CD14-positive monocyte (primary cell): ENCODE measurements around the gene FBXO11. TPM values are rescaled to one million over a fixed set of nuclear protein-coding genes. Genes with fewer than 3 reads are reported as not detected.

Experiments used
- DNase-seq, 3 donors: peaks; one replicate each; pipeline ENCODE4 v3.0.0-alpha.2; 2011 to 2022
- H2AFZ ChIP-seq: 2 replicates; pipeline ENCODE4 v1.6.0; 2012; ENCODE audit warnings: mild to moderate bottlenecking, low read depth, low read length, inconsistent platforms; ENCODE audit not compliant: insufficient read depth, poor library complexity, severe bottlenecking
- H3K27ac ChIP-seq, 2 donors: 1 replicate in 1 of 2; 2 replicates in 1 of 2; pipeline ENCODE4 v1.5.1; 2012 to 2013; ENCODE audit warnings: low read length in 2 of 2, control low read depth in 1 of 2, inconsistent platforms in 1 of 2, low read depth in 1 of 2, mild to moderate bottlenecking in 1 of 2
- H3K27me3 ChIP-seq, 2 donors: one replicate each; pipeline versions ENCODE4 v1.6.0 to v1.6.1; 2011 to 2013; ENCODE audit warnings: low read length in 2 of 2; ENCODE audit not compliant: control insufficient read depth in 2 of 2, insufficient read depth in 2 of 2
- H3K36me3 ChIP-seq, 2 donors: replicated peaks in 1 of 2; 1 replicate in 1 of 2; 2 replicates in 1 of 2; pipeline versions ENCODE4 v1.5.1 to v1.6.1; 2012 to 2013; ENCODE audit warnings: low read length in 2 of 2, control low read depth in 1 of 2, inconsistent platforms in 1 of 2, mild to moderate bottlenecking in 1 of 2; ENCODE audit not compliant: insufficient read depth in 2 of 2, control insufficient read depth in 1 of 2
- H3K4me1 ChIP-seq, 2 donors: 1 replicate in 1 of 2; 2 replicates in 1 of 2; pipeline versions ENCODE4 v1.5.1 to v1.6.1; 2012 to 2013; ENCODE audit warnings: low read length in 2 of 2, control low read depth in 1 of 2, inconsistent platforms in 1 of 2, mild to moderate bottlenecking in 1 of 2, moderate library complexity in 1 of 2; ENCODE audit not compliant: insufficient read depth in 2 of 2, control insufficient read depth in 1 of 2
- H3K4me2 ChIP-seq: replicated peaks from 2 replicates; pipeline ENCODE3; 2012; ENCODE audit warnings: low read length, moderate library complexity, mild to moderate bottlenecking; ENCODE audit not compliant: poor library complexity, severe bottlenecking; ENCODE audit errors: extremely low read depth
- H3K4me3 ChIP-seq, 3 experiments: fragments of 200-600 bp in 1 of 3; sonication (generic) in 1 of 3; replicated peaks in 1 of 3; 1 replicate in 2 of 3; 2 replicates in 1 of 3; pipeline ENCODE4 v1.5.1; 2011 to 2013; ENCODE audit warnings: low read length in 3 of 3, mild to moderate bottlenecking in 3 of 3, control low read depth in 2 of 3, low read depth in 2 of 3, inconsistent platforms in 1 of 3, moderate library complexity in 1 of 3
- H3K79me2 ChIP-seq: 2 replicates; pipeline ENCODE4 v1.6.0; 2012; ENCODE audit warnings: mild to moderate bottlenecking, control low read depth, inconsistent platforms, low read length, moderate library complexity; ENCODE audit not compliant: insufficient read depth
- H3K9ac ChIP-seq: 2 replicates; pipeline ENCODE4 v1.6.0; 2017; ENCODE audit warnings: low read length, mild to moderate bottlenecking; ENCODE audit not compliant: insufficient read depth, poor library complexity, severe bottlenecking
- H3K9me3 ChIP-seq, 2 donors: replicated peaks in 1 of 2; 1 replicate in 1 of 2; 2 replicates in 1 of 2; pipeline versions ENCODE4 v1.5.1 to v1.6.1; 2012 to 2013; ENCODE audit warnings: low read length in 2 of 2, control low read depth in 1 of 2; ENCODE audit not compliant: control insufficient read depth in 1 of 2, insufficient read depth in 1 of 2
- H4K20me1 ChIP-seq: 2 replicates; pipeline ENCODE4 v1.6.0; 2012; ENCODE audit warnings: mild to moderate bottlenecking, low read length, control low read depth, moderate library complexity; ENCODE audit not compliant: insufficient read depth
- H3K27ac Mint-ChIP-seq, 7 donors: one replicate each; pipeline ENCODE4 v1.8.0; 2020; ENCODE audit warnings: mild to moderate bottlenecking in 7 of 7, mixed read lengths in 7 of 7, moderate library complexity in 6 of 7, inconsistent platforms in 2 of 7
- H3K27me3 Mint-ChIP-seq, 3 donors: one replicate each; pipeline ENCODE4 v1.8.0; 2021 to 2022; ENCODE audit warnings: low read depth in 3 of 3, mild to moderate bottlenecking in 3 of 3, mixed read lengths in 3 of 3, moderate library complexity in 3 of 3, inconsistent platforms in 1 of 3
- H3K36me3 Mint-ChIP-seq, 2 donors: one replicate each; pipeline ENCODE4 v1.8.0; 2020; ENCODE audit warnings: mixed read lengths in 2 of 2, inconsistent platforms in 1 of 2, mild to moderate bottlenecking in 1 of 2
- H3K4me1 Mint-ChIP-seq: one replicate; pipeline ENCODE4 v1.8.0; 2020; ENCODE audit warnings: mild to moderate bottlenecking, mixed read lengths
- H3K4me3 Mint-ChIP-seq, 2 donors: one replicate each; pipeline ENCODE4 v1.8.0; 2020; ENCODE audit warnings: mild to moderate bottlenecking in 2 of 2, mixed read lengths in 2 of 2, moderate library complexity in 1 of 2
- H3K9me3 Mint-ChIP-seq, 7 donors: one replicate each; pipeline ENCODE4 v1.8.0; 2020 to 2022; ENCODE audit warnings: mixed read lengths in 7 of 7, mild to moderate bottlenecking in 6 of 7, moderate library complexity in 6 of 7, inconsistent platforms in 2 of 7
- CTCF ChIP-seq: fragments of 200-600 bp; IDR thresholded peaks from one replicate; pipeline ENCODE4 v1.8.0; 2022; ENCODE audit warnings: antibody characterized with exemption, mild to moderate bottlenecking
- WGBS: methylation state at CpG from one replicate; pipeline ENCODE4 v1.1.5; 2013; ENCODE audit warnings: missing lambda C conversion rate; ENCODE audit not compliant: insufficient coverage; 5-methylcytosine and 5-hydroxymethylcytosine counted together
- intact Hi-C, 2 donors: fragments of 100-400 bp; cut with micrococcal nuclease; formaldehyde crosslinking; loops; one replicate each; pipeline versions ENCODE4 v1.15.0 to v1.15.1; 2023
- polyA plus RNA-seq, 3 donors: library from polyadenylated mRNA; depleted of rRNA in 1 of 3; unstranded in 2 of 3; stranded (reverse) in 1 of 3; fragments of 300-500 nt in 2 of 3; fragments of >200 nt in 1 of 3; fragmentation: Illumina TruSeq in 2 of 3; gene quantifications; 1 replicate in 2 of 3; 2 replicates in 1 of 3; pipeline ENCODE4 v1.2.3, GENCODE V29; 2012 to 2021

Gene FBXO11
- polyA plus RNA-seq, 3 donors, result 2.2 to 51.3 (median 4.6) TPM

GRCh38 chr2:47799031-47799609 is 107.2 kb downstream of the FBXO11 start:
- no peak for TF ChIP-seq CTCF
- H3K9me3 ChIP-seq, result peaks cover 6 to 12% of the 10 kb centered on the region in 2 donors
- H3K4me3 ChIP-seq, result peak overlapping the region in 2 of 3 experiments; percentile 23 to 42
- intact Hi-C loops, result no loop called here
- peak overlapping the region; percentile 75 to 96 (median 91) for H3K27ac Mint-ChIP-seq
- H3K36me3 ChIP-seq, result peaks cover 51 to 78% of the 10 kb centered on the region in 2 donors
- peak overlapping the region; percentile 13 to 77 for H3K4me3 Mint-ChIP-seq
- H3K4me2 ChIP-seq, result peak overlapping the region; percentile 54
- peaks cover 30 to 34% of the 10 kb centered on the region in 2 donors for H3K4me1 ChIP-seq
- 95% methylated on average over 4 of the region's 6 CpGs for WGBS
- peaks cover 0 to 10% (median 5%) of the 10 kb centered on the region in 7 donors for H3K9me3 Mint-ChIP-seq
- H3K27me3 ChIP-seq, result no peaks in the 10 kb centered on the region
- H4K20me1 ChIP-seq, result peaks cover 85% of the 10 kb centered on the region
- H2AFZ ChIP-seq, result no peak overlapping the region
- DNase-seq, result peak; percentile 25 to 72 (median 44)
- peak overlapping the region in 1 of 2 donors; percentile 82 for H3K27ac ChIP-seq
- peaks cover 35% of the 10 kb centered on the region for H3K4me1 Mint-ChIP-seq
- H3K27me3 Mint-ChIP-seq, result no peaks in the 10 kb centered on the region
- H3K36me3 Mint-ChIP-seq, result peaks cover 63 to 84% of the 10 kb centered on the region in 2 donors
- H3K9ac ChIP-seq, result no peak overlapping the region
- H3K79me2 ChIP-seq, result peaks cover 78% of the 10 kb centered on the region

- peaks cover 30 to 34% of the 10 kb centered on the region in 2 donors for H3K4me1 ChIP-seq
- no peak overlapping the region for H3K9ac ChIP-seq
- H3K27me3 ChIP-seq, result no peaks in the 10 kb centered on the region
- H3K9me3 ChIP-seq, result peaks cover 4 to 7% of the 10 kb centered on the region in 2 donors
- Mint-ChIP-seq H3K4me1 (peaks cover 35% of the 10 kb centered on the region), H3K27me3 (no peaks in the 10 kb centered on the region), H3K36me3 (peaks cover 59 to 83% of the 10 kb centered on the region in 2 donors), H3K9me3 (peaks cover 0 to 5% (median 5%) of the 10 kb centered on the region in 7 donors), H3K4me3 (peak overlapping the region; percentile 65 to 77), H3K27ac (peak overlapping the region; percentile 75 to 96 (median 91))
- intact Hi-C loops, result no loop called here
- peak; percentile 69 to 83 (median 81) for DNase-seq
- H2AFZ ChIP-seq, result no peak overlapping the region
- peak overlapping the region; percentile 54 for H3K4me2 ChIP-seq
- 0% methylated on average over 3 of the region's 6 CpGs for WGBS
- peaks cover 46 to 73% of the 10 kb centered on the region in 2 donors for H3K36me3 ChIP-seq
- H4K20me1 ChIP-seq, result peaks cover 80% of the 10 kb centered on the region
- H3K27ac ChIP-seq, result peak overlapping the region in 1 of 2 donors; percentile 82
- peaks cover 75% of the 10 kb centered on the region for H3K79me2 ChIP-seq
- TF ChIP-seq CTCF, result no peak
- peak overlapping the region in 2 of 3 experiments; percentile 23 to 42 for H3K4me3 ChIP-seq
These were observed 107.7 kb downstream of the FBXO11 start for GRCh38 chr2:47798631-47799030.
